ENCODE data around the gene AIMP1.
A peak's percentile ranks its signal among the peaks of the same experiment; 100 is the strongest.
"Not testable (repeated sequence)": the region's sequence is repeated elsewhere in the genome, so short reads cannot be mapped to it uniquely, and the experiment has no call there.

AIMP1 gene

DNA sequence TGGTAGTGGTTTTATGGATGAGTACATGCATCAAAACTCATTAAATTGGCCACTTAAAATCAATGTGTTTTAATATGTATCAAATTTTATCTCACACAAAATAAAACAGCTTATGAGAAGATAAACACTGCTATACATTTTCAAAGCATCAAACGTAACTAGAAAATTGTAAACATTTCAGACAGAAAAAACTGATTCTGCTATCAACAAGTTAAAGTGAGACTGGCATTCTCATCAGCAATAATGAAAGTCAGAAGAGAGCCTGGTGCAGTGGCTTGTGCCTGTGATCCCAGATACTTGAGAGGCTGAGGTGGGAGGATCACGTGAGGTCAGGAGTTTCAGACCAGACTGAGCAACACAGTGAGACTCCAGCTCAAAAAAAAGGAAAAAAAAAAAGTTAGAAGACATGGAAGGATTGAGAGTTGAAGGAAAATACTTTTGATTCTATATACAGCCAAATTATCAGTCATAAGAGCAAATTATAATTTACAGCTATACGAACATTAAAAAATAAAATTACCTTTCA is 3.3 kb upstream of the AIMP1 start:
- DNase-seq, result no peak

DNA sequence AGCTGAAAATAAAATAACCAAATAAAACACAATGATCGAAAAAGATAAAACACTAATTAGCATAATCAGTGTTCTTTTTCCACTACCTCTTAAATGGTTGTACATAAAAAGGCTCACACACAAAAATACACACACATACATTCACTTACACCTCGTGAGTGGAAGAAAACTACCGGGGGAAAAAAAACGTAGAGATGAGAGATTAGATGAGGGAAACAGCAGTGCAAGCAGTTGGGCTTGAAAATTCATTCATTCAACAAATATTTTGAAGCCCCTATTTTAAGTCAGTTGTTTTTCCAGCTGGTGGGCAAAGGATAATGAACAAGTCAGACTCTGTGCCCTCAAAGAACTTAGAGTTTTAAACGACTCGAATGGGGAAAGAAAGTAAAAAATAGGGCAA is 1.4 kb upstream of the AIMP1 start:
- no peak for DNase-seq

DNA sequence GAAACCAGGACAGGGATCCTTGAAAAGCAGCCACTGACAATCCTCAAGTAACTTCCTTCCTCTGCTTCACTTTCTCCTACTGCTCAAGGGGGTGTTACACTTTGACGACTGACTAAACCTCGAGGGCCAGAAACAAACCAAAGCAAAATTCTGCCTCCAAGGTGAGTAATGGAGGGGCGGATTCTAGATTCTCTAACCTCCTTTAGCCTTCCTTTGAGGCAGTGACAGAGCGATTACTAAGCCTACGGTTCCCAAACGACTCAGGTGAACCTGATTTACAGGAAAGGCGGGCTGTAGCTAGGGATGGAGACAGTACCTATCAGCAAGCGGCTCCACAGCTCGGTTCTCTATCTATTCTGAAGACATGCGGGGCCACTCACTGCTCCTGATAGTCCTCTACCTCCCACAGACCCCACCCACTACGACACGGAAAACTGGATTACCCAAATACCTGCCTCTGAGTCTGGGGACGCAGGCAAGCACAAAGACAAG is 828 bp upstream of the AIMP1 start:
- DNase-seq, result peak in 1 of 2 donors; percentile 18

DNA sequence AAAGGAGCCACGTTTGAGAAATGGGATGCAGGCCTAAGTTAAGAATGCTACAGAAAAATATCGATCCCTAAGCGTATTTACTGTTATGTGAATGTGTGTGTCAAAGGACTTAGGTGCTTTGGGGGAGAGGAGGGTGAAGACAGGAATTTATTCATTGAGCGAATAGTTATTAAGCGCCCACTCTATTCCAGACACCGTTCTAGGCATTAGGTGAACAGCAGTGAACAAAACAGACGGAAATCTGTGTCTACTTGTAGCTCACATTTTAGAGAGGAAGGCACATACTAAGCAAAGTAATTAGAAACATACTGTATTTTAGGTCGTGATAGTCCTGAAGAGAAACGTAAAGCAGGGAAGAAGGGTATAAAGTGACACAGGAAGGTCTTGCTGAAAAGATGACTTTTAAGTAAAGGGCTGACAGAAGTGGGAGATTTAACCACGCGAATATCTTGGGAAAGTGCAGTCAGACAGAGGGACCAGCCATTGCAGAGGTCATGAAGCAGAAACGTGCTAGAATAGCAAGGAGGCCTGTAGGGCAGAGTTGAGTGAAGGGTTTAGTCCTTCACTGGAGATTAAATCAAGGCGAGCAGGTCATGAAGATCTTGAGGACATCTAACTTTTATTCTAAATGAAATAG is 541 bp downstream of the AIMP1 start:
- no peak for DNase-seq

DNA sequence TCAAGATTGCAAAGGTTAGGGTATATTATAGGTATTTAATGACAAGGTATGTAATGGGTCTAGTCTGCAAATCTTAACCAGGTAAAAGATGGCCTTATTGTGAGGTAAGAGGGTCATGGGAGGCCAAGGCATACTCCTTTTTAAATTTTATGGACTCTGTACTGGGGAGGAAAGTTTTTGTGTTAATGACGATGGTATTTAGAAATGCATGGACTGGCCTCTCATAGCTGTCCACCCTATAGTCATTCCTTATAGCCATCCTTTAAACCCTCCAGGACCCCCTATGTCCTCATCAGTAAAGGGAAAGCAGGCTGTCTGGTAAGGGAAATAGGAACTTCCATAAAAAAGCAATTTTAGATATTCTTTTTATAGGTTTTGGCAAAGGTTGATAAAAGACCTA is 1.5 kb downstream of the AIMP1 start:
- no peak for DNase-seq

DNA sequence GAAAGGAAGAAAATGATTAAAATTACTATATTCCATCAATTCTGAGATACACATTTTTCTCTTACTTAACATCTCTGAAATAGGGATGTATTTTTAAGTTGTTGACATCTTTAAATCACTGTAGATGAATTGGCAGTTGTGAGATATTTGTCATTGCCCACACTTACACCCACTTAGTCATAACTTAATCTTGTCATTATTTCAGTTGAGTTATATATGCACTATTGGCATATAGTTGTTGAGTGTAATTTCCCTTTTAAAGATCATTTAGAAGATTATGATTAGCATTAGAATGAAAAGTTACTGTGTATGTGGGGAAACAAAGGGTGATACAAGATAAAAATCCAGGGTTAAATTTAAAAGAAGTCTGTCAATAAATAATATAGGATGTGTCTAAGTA is 2.2 kb downstream of the AIMP1 start:
- DNase-seq, result no peak

DNA sequence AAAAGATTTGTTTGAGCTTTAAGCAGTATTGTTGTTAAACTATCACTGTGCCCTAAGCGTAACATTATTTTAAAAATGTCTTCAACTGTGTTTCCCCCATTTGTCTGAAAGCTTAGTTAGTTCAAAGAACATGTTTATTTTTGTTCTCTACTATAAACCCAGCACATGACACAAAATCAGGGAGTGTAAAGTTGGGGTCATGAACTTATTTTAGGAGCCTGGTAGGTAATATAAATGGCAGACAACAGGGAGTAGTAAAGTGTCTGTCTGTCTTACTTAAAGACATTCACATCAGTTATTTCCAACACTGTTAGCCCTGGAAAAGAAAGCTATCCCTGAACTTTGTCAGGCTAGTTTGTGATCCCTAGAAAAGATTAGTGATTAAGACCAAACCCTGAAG is 3.9 kb downstream of the AIMP1 start:
- DNase-seq, result no peak

DNA sequence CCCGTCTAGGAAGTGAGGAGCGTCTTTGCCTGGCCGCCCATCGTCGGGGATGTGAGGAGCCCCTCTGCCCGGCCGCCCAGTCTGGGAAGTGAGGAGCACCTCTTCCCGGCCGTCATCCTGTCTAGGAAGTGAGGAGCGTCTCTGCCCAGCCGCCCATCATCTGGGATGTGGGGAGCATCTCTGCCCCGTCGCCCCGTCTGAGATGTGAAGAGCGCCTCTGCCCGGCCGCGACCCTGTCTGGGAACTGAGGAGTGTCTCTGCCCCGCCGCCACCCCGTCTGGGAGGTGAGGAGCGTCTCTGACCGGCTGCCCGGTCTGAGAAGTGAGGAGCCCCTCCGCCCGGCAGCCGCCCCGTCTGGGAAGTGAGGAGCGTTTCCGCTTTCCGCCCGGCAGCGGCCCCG is 4.8 kb downstream of the AIMP1 start:
- not testable (repeated sequence) for DNase-seq

DNA sequence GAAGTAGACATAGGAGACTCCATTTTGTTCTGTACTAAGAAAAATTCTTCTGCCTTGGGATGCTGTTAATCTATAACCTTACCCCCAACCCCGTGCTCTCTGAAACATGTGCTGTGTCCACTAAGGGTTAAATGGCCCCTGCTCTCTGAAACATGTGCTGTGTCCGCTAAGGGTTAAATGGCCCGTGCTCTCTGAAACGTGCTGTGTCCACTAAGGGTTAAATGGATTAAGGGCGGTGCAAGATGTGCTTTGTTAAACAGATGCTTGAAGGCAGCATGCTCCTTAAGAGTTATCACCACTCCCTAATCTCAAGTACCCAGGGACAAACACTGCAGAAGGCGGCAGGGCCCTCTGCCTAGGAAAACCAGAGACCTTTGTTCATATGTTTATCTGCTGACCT is 5.5 kb downstream of the AIMP1 start:
- DNase-seq, result not testable (repeated sequence)

DNA sequence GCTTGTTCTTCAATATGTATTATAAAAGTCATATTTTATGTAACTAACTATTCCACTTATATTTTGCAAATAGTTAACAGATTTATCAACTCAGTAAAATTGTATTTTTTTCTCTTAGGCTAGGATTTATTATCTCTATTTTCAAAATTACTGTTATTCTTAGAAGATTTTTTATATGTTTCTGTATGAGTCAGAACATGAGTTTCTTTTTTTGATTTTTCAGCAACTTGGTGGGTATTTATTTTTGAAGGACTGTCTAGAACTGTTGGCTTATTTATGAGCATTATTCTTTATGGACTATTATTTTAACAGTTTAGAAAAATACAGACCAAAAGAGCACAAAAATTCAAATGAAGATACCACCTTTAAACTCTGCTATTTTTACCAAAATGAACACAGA is 6.8 kb downstream of the AIMP1 start:
- no peak for DNase-seq

DNA sequence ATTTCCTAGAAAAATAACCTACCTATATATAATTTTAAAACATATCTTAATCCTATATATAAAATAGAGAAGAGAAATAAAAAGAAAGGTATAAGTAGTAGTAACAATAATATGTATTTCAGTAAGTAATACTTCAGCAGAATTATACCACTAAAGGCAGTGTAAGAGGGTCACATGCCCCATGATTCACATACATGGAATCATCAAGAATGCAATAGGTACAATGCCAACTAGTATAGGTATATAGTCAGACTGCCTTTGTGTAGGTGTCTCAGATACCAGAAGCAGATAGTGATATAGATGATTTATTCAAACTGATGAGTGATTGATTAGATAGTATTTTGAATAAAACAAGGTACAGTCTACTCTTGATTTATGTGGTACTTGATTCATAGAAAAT is 9.4 kb downstream of the AIMP1 start:
- no peak for DNase-seq

DNA sequence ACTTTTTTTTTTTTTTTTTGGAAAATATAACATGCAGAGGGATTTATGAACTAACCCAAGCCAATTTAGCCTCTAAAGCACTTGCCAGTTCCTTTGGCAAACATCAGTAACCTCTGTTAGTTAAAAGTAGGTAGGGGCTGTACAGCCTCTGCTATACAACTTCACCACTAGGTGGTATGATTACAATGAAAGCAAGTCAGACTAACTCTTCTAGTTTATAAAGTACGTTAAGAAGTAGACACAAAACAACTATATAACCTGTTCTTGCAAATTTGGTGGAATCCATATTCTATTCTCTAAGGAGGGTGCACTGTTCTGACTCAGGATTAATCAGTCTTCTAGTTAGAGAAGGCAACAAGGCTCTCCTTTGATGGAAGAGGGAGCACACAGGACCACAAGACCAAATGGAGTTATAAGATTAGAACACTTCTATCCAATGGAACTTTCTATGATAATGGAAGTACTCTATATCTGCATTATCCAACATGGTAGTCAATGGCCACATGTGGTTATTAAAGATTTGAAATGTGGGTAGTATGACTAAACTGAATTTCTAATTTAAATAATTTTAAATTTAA is 12.8 kb downstream of the AIMP1 start:
- DNase-seq, result no peak

DNA sequence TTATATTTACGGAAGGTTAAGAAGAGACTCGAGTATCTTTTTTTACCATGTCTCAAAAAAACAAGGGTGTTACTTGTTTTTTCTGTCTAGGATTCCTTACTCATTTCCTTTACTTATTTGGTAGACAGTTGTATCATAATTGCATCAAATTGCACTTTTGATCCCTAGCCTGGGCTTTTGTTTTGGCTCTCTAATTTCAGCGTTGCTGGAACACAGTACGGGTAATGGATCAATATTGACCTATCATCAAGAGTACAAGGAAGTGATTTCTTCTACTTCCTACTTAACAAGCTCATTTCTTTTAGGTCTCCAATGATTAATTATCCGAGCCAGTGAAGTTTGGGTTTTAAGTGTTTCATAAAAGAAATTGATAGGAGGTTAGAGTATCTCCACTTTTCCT is 16.8 kb downstream of the AIMP1 start:
- no peak for DNase-seq

DNA sequence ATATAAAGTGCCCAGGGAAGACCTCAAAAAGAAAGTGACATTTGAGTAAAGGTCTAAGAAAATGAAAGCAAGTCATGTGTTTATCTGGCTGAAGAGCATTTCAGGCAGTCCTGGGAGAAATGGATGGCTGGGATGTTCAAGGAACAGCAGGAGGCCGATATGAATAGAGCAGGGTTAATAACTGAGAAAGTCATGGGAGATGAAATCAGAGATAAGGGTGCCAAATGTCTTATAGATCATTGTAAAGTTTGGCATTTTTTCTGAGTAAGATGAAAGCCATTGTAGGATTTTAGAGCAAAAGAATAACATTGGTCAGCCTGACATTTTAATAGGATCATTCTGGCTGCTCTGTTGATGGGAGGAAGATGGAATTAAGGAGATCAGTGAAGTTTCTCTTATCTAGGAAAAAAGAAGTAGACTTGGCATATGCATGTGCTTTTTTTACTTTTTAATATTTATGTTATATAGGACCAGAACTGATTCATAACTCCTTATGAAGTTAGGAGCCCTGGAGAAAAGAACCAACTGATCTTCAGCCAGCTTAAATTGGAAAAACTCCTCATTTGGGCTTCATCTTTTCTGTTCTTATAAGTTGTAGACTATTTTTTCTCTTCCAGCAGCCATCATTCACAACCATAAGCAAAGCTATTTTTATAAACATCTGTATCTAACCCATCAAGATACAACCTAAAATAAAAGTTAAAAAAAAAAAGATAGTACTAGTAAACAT is 18.6 kb downstream of the AIMP1 start:
- no peak for DNase-seq

DNA sequence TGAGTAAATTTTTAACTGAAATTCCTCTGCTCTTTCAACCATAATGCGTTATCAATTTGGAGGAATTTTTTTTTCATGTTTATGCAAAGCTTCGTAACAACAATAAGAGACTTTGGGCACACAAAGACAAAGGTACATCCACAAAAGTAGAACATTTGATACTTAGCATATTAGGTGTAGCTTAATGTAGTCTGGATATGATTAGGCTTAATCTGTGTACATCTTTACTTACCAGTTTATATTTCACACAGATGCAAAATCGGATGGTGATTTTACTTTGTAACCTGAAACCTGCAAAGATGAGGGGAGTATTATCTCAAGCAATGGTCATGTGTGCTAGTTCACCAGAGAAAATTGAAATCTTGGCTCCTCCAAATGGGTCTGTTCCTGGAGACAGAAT is 20.3 kb downstream of the AIMP1 start:
- no peak for DNase-seq

DNA sequence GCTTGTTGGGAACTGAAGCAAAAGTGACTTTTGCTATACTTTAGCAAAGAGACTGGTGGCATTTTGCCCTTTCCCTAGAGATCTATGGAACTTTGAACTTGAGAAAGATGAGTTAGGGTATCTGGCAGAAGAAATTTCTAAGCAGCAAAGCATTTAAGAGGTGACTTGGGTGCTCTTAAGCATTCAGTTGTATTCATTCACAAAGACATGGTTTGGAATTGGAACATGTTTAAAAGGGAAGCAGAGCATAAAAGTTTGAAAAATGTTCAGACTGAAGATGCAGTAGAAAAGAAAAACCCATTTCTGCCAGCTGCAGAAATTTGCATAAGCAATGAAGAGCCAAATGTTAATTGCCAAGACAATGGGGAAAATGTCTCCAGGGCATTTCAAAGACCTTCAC is 21.6 kb downstream of the AIMP1 start:
- DNase-seq, result no peak

DNA sequence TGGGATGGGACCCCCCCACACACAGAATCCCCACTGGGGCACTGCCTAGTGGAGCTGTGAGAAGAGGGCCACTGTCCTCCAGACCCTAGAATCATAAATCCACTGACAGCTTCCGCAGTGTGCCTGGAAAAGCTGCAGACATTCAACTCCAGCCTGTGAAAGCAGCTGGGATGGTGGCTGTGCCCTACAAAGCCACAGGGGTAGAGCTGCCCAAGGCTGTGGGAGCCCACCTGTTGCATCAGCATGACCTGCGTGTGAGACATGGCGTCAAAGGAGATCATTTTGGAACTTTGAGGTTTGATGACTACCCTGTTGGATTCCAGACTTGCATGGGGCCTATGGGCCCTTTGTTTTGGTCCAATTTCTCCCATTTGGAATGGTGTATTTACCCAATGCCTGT is 22.3 kb downstream of the AIMP1 start:
- DNase-seq, result no peak

DNA sequence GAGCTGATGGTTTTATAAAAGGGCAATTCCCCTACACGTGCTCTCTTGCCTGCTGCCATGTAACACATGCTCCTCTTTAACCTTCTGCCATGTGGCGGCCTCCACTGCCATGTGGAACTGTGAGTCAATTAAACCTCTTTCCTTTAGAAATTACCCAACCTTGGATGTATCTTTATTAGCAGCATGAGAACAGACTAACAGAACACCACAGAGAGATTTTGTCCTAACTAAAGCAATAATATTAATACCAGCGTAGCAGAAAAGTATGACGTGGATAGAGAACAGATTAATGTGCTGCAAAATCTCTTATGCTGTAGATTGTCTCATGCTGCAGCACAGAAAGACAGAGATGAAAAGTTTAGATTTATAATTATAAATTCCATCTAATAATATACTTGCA is 23.1 kb downstream of the AIMP1 start:
- DNase-seq, result no peak

DNA sequence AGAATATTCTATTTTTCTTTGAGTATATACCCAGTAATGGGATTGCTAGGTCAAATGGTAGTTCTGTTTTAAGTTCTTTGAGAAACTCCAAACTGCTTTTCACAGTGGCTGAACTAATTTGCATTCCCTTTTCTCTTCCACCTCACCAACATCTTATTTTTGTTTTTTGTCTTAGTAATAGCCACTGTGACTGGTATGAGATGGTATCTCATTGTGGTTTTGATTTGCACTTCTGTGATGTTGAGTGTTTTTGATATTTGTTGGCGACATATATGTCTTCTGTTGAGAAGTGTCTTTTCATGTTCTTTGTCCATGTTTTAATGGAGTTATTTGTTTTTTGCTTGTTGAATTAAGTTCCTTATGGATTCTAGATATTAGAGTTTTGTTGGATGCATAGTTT is 24.4 kb downstream of the AIMP1 start:
- DNase-seq, result no peak

DNA sequence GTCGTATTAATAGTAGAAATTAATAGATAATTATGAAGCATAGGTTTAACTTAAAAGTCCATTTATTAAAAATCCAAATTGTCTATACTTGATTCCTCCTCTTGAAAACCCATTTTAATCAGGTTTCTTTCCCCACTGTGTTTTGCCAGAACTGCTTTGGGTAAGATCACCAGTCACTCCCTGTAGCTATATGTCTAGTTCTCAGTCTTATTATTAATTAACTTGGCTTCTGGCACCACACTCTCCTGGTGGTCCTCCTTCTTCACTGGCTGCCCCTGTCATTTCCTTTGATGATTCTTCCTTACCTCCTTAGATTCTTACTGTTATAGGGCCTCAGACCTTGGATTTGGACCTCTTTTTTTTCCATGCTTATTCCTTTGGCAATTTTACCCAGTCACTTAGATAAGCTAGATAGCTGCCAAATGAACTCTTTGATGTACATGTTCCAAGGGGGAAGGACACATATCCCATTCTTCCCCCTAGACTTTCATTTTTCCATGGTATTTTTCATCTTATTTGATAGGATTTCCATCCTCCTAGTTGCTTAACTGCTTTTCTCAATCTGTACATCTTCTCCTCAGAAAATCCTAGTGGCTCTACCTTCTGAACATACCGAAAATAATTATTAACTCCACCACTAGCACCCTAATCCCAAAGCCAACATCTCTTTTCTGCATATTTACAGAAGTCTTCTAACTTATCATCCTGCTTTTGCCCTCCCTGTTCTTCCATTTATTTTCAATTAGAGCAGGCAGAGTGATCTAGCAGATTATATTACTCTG is 27.7 kb downstream of the AIMP1 start:
- DNase-seq, result no peak

DNA sequence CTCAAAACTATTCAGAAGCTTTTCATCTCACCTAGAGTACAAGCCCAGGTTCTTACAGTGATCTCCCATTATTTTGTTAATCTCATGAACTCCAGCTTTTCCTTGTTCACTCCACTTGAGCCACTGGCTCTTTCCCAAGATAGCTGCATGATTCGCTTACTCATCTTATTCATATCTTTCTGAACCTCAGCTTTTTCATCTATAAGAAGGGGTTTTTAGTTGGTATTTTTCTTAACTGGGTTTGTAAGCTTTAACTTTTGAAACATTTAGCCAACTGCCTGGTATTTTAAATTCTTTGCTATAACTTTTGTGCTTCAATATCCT is 28.3 kb downstream of the AIMP1 start:
- DNase-seq, result no peak

DNA sequence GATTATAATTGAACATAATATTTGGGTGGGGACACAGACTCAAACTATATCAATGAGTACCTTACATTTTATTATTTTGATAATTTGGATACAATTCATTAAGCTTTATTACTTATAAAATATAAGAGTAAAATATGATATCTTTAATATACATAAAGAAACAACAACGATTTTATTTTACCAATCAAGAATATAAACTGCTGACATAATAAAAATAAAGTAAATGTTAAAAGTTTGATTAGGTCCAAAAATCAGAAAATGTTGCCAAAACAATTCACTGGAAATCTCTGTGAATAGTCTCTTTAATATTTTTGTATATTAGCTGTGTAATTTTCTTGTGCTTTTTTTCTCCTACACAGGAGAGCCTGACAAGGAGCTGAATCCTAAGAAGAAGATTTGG is 30.8 kb downstream of the AIMP1 start:
- DNase-seq, result no peak

DNA sequence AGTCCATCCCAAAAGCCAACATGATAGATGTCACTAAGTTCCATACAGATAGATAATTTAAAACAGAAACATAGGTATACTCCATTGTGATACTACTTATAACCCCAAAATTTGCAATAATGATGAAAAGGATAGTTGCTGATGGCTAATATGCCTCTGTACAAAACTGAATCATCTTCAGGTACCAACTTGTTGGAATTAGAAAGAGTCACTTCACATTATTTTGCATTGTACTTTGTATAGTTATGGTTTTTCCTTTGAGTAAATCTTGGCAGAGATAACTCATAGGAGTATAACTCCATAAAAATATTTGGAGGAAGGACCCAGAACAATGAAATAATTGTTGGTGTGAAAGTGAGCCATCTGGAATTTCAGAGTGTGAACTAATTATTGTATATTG is 34.7 kb downstream of the AIMP1 start:
- no peak for DNase-seq

DNA sequence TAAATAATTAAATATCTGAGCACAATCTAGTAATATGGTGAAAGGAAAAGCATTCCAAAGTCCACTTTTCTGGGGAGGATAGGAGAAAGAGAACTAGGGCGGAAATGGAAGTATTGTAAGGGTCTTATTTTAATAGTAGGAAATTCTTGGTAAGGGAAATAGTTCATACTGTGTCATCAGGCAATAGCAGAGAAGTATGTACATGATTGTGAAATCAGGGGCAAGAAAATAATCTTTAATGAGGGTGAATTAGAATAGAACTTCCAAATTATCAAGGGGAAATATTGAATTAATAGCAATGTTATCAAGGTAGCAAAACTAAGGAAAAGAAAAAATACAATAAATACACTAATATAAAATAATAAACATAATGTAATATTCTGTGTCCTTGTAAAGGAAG is 37.4 kb downstream of the AIMP1 start:
- DNase-seq, result no peak

Measured in bone marrow (tissue), 2 donors.